NCI-H82 (cell line): ENCODE measurements around the gene SUCLG1.

ENCODE experiments used
- DNase-seq: peaks from one replicate; lab custom pipeline; 2025; lab: John Stamatoyannopoulos, UW

The SUCLG1 gene

GRCh38 chr2:84461310-84461709, 2.2 kb upstream of the SUCLG1 start:
- DNase-seq = no peak

GRCh38 chr2:84460670-84461069, 1.6 kb upstream of the SUCLG1 start:
- no peak for DNase-seq

GRCh38 chr2:84459944-84460429, 907 bp upstream of the SUCLG1 start:
- peak; percentile 46 for DNase-seq

- DNase-seq = peak; percentile 63
These were observed 496 bp downstream of the SUCLG1 start for GRCh38 chr2:84458551-84459017.

GRCh38 chr2:84457686-84458085, 1.4 kb downstream of the SUCLG1 start:
- DNase-seq = no peak

GRCh38 chr2:84456156-84456555, 2.9 kb downstream of the SUCLG1 start:
- no peak for DNase-seq

- no peak for DNase-seq
These were observed 4.5 kb downstream of the SUCLG1 start for GRCh38 chr2:84454581-84454980.

- DNase-seq = no peak
These were observed 6.5 kb downstream of the SUCLG1 start for GRCh38 chr2:84452624-84453023.

GRCh38 chr2:84451579-84451978, 7.5 kb downstream of the SUCLG1 start:
- peak; percentile 67 for DNase-seq

- peak; percentile 73 for DNase-seq
These were observed 8.5 kb downstream of the SUCLG1 start for GRCh38 chr2:84450288-84451227.

GRCh38 chr2:84449711-84450110, 9.4 kb downstream of the SUCLG1 start:
- DNase-seq = no peak

GRCh38 chr2:84449055-84449454, 10.0 kb downstream of the SUCLG1 start:
- no peak for DNase-seq

GRCh38 chr2:84443477-84443876, 15.6 kb downstream of the SUCLG1 start:
- no peak for DNase-seq

GRCh38 chr2:84442888-84443287, 16.2 kb downstream of the SUCLG1 start:
- DNase-seq = no peak

GRCh38 chr2:84441505-84441904, 17.6 kb downstream of the SUCLG1 start:
- DNase-seq = no peak

- no peak for DNase-seq
These were observed 18.0 kb downstream of the SUCLG1 start for GRCh38 chr2:84441036-84441435.

GRCh38 chr2:84435345-84436025, 23.6 kb downstream of the SUCLG1 start:
- DNase-seq = no peak

- no peak for DNase-seq
These were observed 29.8 kb downstream of the SUCLG1 start for GRCh38 chr2:84429328-84429727.

- no peak for DNase-seq
These were observed 31.6 kb downstream of the SUCLG1 start for GRCh38 chr2:84427235-84428138.

GRCh38 chr2:84425310-84425709, 33.8 kb downstream of the SUCLG1 start:
- DNase-seq = no peak

- peak; percentile 34 for DNase-seq
These were observed 34.9 kb downstream of the SUCLG1 start for GRCh38 chr2:84424152-84424551.

GRCh38 chr2:84421791-84422190, 37.3 kb downstream of the SUCLG1 start:
- no peak for DNase-seq
